GM12878 (cell line): ENCODE results near the gene AVEN.

Experiments
- BCL11A ChIP-seq: IDR thresholded peaks from 2 replicates; pipeline ENCODE4 v1.6.1; 2011; ENCODE audit warnings: low read depth, low read length
- BHLHE40 ChIP-seq, 2 experiments: fragments of 450-650 bp in 1 of 2; IDR thresholded peaks; 2 replicates each; pipeline ENCODE4 v1.6.1; 2011 to 2017; ENCODE audit warnings: low read depth in 2 of 2, borderline replicate concordance in 1 of 2, improper control_type of control experiment in 1 of 2, low read length in 1 of 2, mild to moderate bottlenecking in 1 of 2
- CBX5 ChIP-seq: sonication (generic); IDR thresholded peaks from 2 replicates; pipeline ENCODE4 v1.6.1; 2016; ENCODE audit warnings: low read depth, moderate library complexity, mild to moderate bottlenecking, inconsistent platforms
- EP300 ChIP-seq, 2 experiments: fragments of 150-350 bp in 1 of 2; IDR thresholded peaks; 2 replicates each; pipeline ENCODE4 v1.6.1; 2011 to 2012; ENCODE audit warnings: low read depth in 2 of 2, low read length in 2 of 2, borderline replicate concordance in 1 of 2, improper control_type of control experiment in 1 of 2, inconsistent platforms in 1 of 2; ENCODE audit not compliant: control insufficient read depth in 1 of 2
- ETV6 ChIP-seq, 2 experiments: fragments of 450-650 bp in 1 of 2; IDR thresholded peaks in 1 of 2; conservative IDR thresholded peaks in 1 of 2; 2 replicates each; pipeline ENCODE4 v1.6.1; 2014; ENCODE audit warnings: antibody characterized with exemption in 1 of 2, borderline replicate concordance in 1 of 2, low read depth in 1 of 2, mild to moderate bottlenecking in 1 of 2, moderate library complexity in 1 of 2
- HDAC2 ChIP-seq: fragments of 200-600 bp; sonication (generic); IDR thresholded peaks from 2 replicates; pipeline ENCODE4 v1.6.1; 2017
- MXI1 ChIP-seq: fragments of 150-350 bp; IDR thresholded peaks from 2 replicates; pipeline ENCODE4 v1.6.1; 2011; ENCODE audit warnings: low read depth, mild to moderate bottlenecking, inconsistent platforms, low read length, improper control_type of control experiment
- POLR2A ChIP-seq: IDR thresholded peaks from 2 replicates; pipeline ENCODE4 v1.6.1; 2011; ENCODE audit warnings: low read depth, mild to moderate bottlenecking, low read length
- RCOR1 ChIP-seq: conservative IDR thresholded peaks from 2 replicates; pipeline ENCODE4 v1.6.1; 2012; ENCODE audit warnings: low read depth, low read length, improper control_type of control experiment
- TF ChIP-seq, protein P1 (sequence below): IDR thresholded peaks from 2 replicates; pipeline ENCODE4 v1.6.1; 2012; ENCODE audit warnings: low read length, inconsistent platforms
- TF ChIP-seq, protein P2 (sequence below): IDR thresholded peaks from 2 replicates; pipeline ENCODE4 v1.6.1; 2012; ENCODE audit warnings: low read depth, low read length, improper control_type of control experiment
- TF ChIP-seq, protein P3 (sequence below): fragments of 450-650 bp; IDR thresholded peaks from 2 replicates; pipeline ENCODE4 v1.6.1; 2016; ENCODE audit warnings: mild to moderate bottlenecking
- TF ChIP-seq, protein P4 (sequence below), 3 experiments: IDR thresholded peaks in 2 of 3; conservative IDR thresholded peaks in 1 of 3; 2 replicates each; pipeline ENCODE4 v1.5.1; 2011; ENCODE audit warnings: low read depth in 3 of 3, low read length in 3 of 3, mild to moderate bottlenecking in 3 of 3, control low read depth in 2 of 3, moderate library complexity in 2 of 3, inconsistent platforms in 1 of 3, mixed read lengths in 1 of 3; ENCODE audit not compliant: control insufficient read depth in 2 of 3, insufficient read depth in 1 of 3; ENCODE audit errors: extremely low read depth in 1 of 3

DNA sequence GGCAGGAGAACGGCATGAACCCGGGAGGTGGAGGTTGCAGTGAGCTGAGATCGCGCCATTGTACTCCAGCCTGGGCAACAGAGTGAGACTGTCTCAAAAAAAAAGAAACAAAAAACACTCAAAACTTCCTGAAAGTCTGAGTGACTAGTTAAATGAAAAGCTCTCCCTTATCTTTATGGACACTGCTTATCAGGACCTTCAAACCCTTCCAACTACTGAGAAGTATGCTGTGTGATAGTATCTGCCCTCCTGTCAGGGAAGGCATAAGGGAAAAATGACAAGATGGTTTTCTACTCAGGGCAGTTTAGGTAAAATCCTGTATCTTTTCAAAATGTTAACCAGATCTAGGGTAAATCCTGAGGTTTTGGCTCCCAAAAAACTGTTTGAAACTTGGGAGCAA is 40.9 kb upstream of the AVEN start:
- TF ChIP-seq, protein P1, sequence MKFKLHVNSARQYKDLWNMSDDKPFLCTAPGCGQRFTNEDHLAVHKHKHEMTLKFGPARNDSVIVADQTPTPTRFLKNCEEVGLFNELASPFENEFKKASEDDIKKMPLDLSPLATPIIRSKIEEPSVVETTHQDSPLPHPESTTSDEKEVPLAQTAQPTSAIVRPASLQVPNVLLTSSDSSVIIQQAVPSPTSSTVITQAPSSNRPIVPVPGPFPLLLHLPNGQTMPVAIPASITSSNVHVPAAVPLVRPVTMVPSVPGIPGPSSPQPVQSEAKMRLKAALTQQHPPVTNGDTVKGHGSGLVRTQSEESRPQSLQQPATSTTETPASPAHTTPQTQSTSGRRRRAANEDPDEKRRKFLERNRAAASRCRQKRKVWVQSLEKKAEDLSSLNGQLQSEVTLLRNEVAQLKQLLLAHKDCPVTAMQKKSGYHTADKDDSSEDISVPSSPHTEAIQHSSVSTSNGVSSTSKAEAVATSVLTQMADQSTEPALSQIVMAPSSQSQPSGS: no peak
- TF ChIP-seq, protein P2, sequence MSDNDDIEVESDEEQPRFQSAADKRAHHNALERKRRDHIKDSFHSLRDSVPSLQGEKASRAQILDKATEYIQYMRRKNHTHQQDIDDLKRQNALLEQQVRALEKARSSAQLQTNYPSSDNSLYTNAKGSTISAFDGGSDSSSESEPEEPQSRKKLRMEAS: no peak
- no peak for TF ChIP-seq RCOR1
- TF ChIP-seq, protein P3, sequence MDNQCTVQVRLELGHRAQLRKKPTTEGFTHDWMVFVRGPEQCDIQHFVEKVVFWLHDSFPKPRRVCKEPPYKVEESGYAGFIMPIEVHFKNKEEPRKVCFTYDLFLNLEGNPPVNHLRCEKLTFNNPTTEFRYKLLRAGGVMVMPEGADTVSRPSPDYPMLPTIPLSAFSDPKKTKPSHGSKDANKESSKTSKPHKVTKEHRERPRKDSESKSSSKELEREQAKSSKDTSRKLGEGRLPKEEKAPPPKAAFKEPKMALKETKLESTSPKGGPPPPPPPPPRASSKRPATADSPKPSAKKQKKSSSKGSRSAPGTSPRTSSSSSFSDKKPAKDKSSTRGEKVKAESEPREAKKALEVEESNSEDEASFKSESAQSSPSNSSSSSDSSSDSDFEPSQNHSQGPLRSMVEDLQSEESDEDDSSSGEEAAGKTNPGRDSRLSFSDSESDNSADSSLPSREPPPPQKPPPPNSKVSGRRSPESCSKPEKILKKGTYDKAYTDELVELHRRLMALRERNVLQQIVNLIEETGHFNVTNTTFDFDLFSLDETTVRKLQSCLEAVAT: no peak
- no peak for TF ChIP-seq POLR2A
- TF ChIP-seq EP300 (IDR thresholded peaks at IDR 0.05; ENCODE audit: borderline replicate concordance in 1 of 2, control insufficient read depth in 1 of 2, low read depth in 2 of 2, low read length in 2 of 2): no peak
- TF ChIP-seq, protein P4, sequence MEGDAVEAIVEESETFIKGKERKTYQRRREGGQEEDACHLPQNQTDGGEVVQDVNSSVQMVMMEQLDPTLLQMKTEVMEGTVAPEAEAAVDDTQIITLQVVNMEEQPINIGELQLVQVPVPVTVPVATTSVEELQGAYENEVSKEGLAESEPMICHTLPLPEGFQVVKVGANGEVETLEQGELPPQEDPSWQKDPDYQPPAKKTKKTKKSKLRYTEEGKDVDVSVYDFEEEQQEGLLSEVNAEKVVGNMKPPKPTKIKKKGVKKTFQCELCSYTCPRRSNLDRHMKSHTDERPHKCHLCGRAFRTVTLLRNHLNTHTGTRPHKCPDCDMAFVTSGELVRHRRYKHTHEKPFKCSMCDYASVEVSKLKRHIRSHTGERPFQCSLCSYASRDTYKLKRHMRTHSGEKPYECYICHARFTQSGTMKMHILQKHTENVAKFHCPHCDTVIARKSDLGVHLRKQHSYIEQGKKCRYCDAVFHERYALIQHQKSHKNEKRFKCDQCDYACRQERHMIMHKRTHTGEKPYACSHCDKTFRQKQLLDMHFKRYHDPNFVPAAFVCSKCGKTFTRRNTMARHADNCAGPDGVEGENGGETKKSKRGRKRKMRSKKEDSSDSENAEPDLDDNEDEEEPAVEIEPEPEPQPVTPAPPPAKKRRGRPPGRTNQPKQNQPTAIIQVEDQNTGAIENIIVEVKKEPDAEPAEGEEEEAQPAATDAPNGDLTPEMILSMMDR (IDR thresholded peaks at IDR 0.05 in 2 of 3, conservative IDR thresholded peaks at IDR 0.05 in 1 of 3; ENCODE audit: control insufficient read depth in 2 of 3, extremely low read depth in 1 of 3, insufficient read depth in 1 of 3, low read depth in 3 of 3, low read length in 3 of 3): no peak
- no peak for TF ChIP-seq BHLHE40 (IDR thresholded peaks at IDR 0.05; ENCODE audit: borderline replicate concordance in 1 of 2, low read depth in 2 of 2, low read length in 1 of 2)
- TF ChIP-seq HDAC2: no peak
- TF ChIP-seq ETV6 (conservative IDR thresholded peaks at IDR 0.05 in 1 of 2, IDR thresholded peaks at IDR 0.05 in 1 of 2; ENCODE audit: borderline replicate concordance in 1 of 2, low read depth in 1 of 2): no peak
- no peak for TF ChIP-seq BCL11A
- TF ChIP-seq MXI1: no peak
- no peak for TF ChIP-seq CBX5
